ENCODE data around the gene PRKCA.

Gene PRKCA

DNA sequence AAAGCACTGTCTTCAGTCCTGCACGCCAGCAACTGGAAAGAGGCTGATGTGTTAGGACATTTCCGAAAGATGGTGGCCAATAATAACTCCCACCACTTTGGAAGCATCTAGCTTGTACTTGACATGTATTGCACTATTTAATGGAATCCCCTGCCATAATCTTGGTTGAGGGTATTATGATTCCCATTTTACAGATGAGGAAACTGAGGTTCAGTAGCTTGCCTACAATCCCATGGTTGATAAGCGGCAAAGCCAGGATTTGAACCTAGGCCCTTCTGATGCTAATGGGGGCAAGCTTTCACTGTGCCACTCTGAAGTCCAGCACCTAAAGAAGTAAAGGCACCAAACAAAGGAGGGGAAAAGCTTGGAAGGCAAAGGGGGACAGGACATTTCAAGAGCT lies 540.5 kb downstream of the PRKCA start:
- Histone ChIP-seq H3K79me2 (ENCODE audit: insufficient read depth, low read depth) (no peaks in the 10 kb centered on the region), H3K27ac (no peak overlapping the region), H3K4me1 (ENCODE audit: low read depth, poor library complexity, severe bottlenecking) (no peaks in the 10 kb centered on the region), H3K27me3 (ENCODE audit: insufficient read depth, low read depth) (no peaks in the 10 kb centered on the region), H2AFZ (ENCODE audit: low read depth) (no peak overlapping the region), H4K20me1 (ENCODE audit: insufficient read depth) (no peaks in the 10 kb centered on the region), H3K4me2 (no peak overlapping the region), H3K4me3 (IDR thresholded peaks at IDR 0.05; ENCODE audit: insufficient read depth, low read depth, low read length) (no peak overlapping the region), H3K9ac (no peak overlapping the region), H3K36me3 (ENCODE audit: insufficient read depth) (no peaks in the 10 kb centered on the region)
- no peak for TF ChIP-seq CTCF (conservative IDR thresholded peaks at IDR 0.05; ENCODE audit: low read depth, low read length)

GRCh38 chr17:66843627-66844026 lies 541.2 kb downstream of the PRKCA start:
- Histone ChIP-seq H3K4me2 (no peak overlapping the region), H3K79me2 (ENCODE audit: insufficient read depth, low read depth) (no peaks in the 10 kb centered on the region), H4K20me1 (ENCODE audit: insufficient read depth) (no peaks in the 10 kb centered on the region), H3K9ac (no peak overlapping the region), H2AFZ (ENCODE audit: low read depth) (no peak overlapping the region), H3K36me3 (ENCODE audit: insufficient read depth) (no peaks in the 10 kb centered on the region), H3K4me3 (IDR thresholded peaks at IDR 0.05; ENCODE audit: insufficient read depth, low read depth, low read length) (no peak overlapping the region), H3K4me1 (ENCODE audit: low read depth, poor library complexity, severe bottlenecking) (no peaks in the 10 kb centered on the region), H3K27me3 (ENCODE audit: insufficient read depth, low read depth) (no peaks in the 10 kb centered on the region), H3K27ac (no peak overlapping the region)
- TF ChIP-seq CTCF (conservative IDR thresholded peaks at IDR 0.05; ENCODE audit: low read depth, low read length) = no peak

DNA sequence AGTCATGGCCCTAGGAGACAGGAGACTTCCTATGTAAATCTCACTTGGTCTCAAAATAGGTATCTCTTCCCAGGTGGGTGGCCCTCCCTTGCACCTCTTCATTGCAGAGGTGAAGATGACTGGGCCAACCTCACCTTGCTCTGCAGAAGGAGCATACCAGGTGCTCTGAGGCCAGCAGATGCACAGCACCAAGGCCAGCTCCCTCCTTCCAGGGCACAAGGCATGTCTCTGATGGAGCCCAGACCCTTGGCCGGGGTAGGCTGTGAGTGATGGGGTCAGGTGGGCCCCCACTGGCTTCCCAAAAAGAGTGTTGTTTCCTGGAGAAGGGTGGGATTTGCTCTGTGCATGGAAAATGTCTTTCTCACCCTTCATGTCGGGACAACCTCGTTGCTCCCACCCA lies 545.3 kb downstream of the PRKCA start:
- TF ChIP-seq CTCF (conservative IDR thresholded peaks at IDR 0.05; ENCODE audit: low read depth, low read length) = no peak

DNA sequence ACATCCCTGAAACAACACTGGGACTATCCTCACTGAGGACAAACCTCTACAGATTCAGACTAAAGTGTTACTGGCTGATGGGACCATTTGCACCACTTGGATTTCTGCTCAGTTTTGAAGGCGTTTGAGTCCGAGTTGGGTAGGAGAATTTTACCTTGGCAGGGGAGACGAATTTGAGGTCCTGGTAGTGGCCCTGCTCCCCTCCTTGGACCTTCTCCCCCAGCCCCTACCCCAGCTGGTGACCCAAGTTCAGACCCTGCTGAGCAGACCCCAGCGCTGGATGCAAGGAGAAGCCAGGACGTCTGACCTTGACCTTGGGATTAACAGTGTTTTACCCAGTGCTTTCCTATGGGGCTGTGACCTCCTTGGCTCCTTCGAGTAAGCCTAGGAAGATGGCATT lies 546.1 kb downstream of the PRKCA start:
- H3K27me3 ChIP-seq (ENCODE audit: insufficient read depth, low read depth) = no peaks in the 10 kb centered on the region
- no peak overlapping the region for H3K27ac ChIP-seq
- H3K4me2 ChIP-seq = no peak overlapping the region
- H3K36me3 ChIP-seq (ENCODE audit: insufficient read depth) = no peaks in the 10 kb centered on the region
- no peak overlapping the region for H3K9ac ChIP-seq
- no peaks in the 10 kb centered on the region for H4K20me1 ChIP-seq (ENCODE audit: insufficient read depth)
- H3K79me2 ChIP-seq (ENCODE audit: insufficient read depth, low read depth) = no peaks in the 10 kb centered on the region
- H2AFZ ChIP-seq (ENCODE audit: low read depth) = no peak overlapping the region
- H3K4me3 ChIP-seq (IDR thresholded peaks at IDR 0.05; ENCODE audit: insufficient read depth, low read depth, low read length) = no peak overlapping the region
- TF ChIP-seq CTCF (conservative IDR thresholded peaks at IDR 0.05; ENCODE audit: low read depth, low read length) = no peak
- H3K4me1 ChIP-seq (ENCODE audit: low read depth, poor library complexity, severe bottlenecking) = peaks cover 4% of the 10 kb centered on the region

More for the DNA sequence above, 545.3 kb downstream of the PRKCA start:
- H3K27me3 ChIP-seq (ENCODE audit: insufficient read depth, low read depth) = no peaks in the 10 kb centered on the region
- no peak overlapping the region for H3K4me2 ChIP-seq
- no peak overlapping the region for H3K27ac ChIP-seq
- no peak overlapping the region for H2AFZ ChIP-seq (ENCODE audit: low read depth)
- H3K36me3 ChIP-seq (ENCODE audit: insufficient read depth) = no peaks in the 10 kb centered on the region
- no peak overlapping the region for H3K9ac ChIP-seq
- no peaks in the 10 kb centered on the region for H4K20me1 ChIP-seq (ENCODE audit: insufficient read depth)
- H3K79me2 ChIP-seq (ENCODE audit: insufficient read depth, low read depth) = no peaks in the 10 kb centered on the region
- H3K4me3 ChIP-seq (IDR thresholded peaks at IDR 0.05; ENCODE audit: insufficient read depth, low read depth, low read length) = no peak overlapping the region
- H3K4me1 ChIP-seq (ENCODE audit: low read depth, poor library complexity, severe bottlenecking) = peaks cover 4% of the 10 kb centered on the region
